SK-N-SH (cell line): ENCODE measurements around the gene CDKAL1.

Source experiments
- ELF1 ChIP-seq: IDR thresholded peaks from 2 replicates; pipeline ENCODE4 v1.4.0; 2012
- EZH2phosphoT487 ChIP-seq: fragments of 200-600 bp; sonication (generic); IDR thresholded peaks from 2 replicates; pipeline ENCODE4 v1.6.1; 2017; ENCODE audit warnings: low read depth, mixed run types, mild to moderate bottlenecking, antibody characterized with exemption, moderate library complexity, borderline replicate concordance
- FOXJ3 ChIP-seq: sonication (generic); formaldehyde crosslinking; IDR thresholded peaks from 2 replicates; pipeline ENCODE4 v1.5.1; 2020; ENCODE audit warnings: mild to moderate bottlenecking, missing genetic modification reagents
- GATA2 ChIP-seq: sonication (generic); formaldehyde crosslinking; IDR thresholded peaks from 2 replicates; pipeline ENCODE4 v1.5.0; 2020; ENCODE audit warnings: mild to moderate bottlenecking, missing genetic modification reagents

GRCh38 chr6:20606831-20607230, 72.6 kb downstream of the CDKAL1 start:
- TF ChIP-seq ELF1 (no peak), GATA2 (CRISPR knock-in tag) (no peak), EZH2phosphoT487 (no peak), FOXJ3 (CRISPR knock-in tag) (no peak)
